B cell (primary cell): Measurements from ENCODE around the gene TELO2. TPM values are rescaled to one million over a fixed set of nuclear protein-coding genes. Genes with fewer than 3 reads are reported as not detected.
A peak's percentile ranks its signal among the peaks of the same experiment; 100 is the strongest.

Source experiments
- ATAC-seq: fragments of 200-7000 bp; cut with Tn5 transposase; one replicate; pipeline ENCODE4 v1.10.0; 2021; ENCODE audit warnings: low read depth, mild to moderate bottlenecking, moderate number of reproducible peaks, moderate library complexity
- CTCF ChIA-PET: fragments of 350-600 bp; sonication (Branson Sonifier 250); formaldehyde crosslinking; loops from one replicate; lab custom pipeline; 2021; ENCODE audit warnings: antibody characterized with exemption, inconsistent platforms; lab: Charles Lee
- POLR2A ChIA-PET: fragments of 350-600 bp; sonication (Branson Sonifier 250); formaldehyde crosslinking; loops from one replicate; lab custom pipeline; 2021; ENCODE audit warnings: antibody characterized with exemption; lab: Charles Lee
- DNase-seq: peaks from one replicate; pipeline ENCODE4 v3.0.0; 2013
- H2AFZ ChIP-seq: 2 replicates; pipeline ENCODE4 v1.6.1; 2012; ENCODE audit warnings: mild to moderate bottlenecking, low read depth, low read length; ENCODE audit not compliant: insufficient read depth, poor library complexity, severe bottlenecking
- H3K27ac ChIP-seq, 2 donors: 1 replicate in 1 of 2; 2 replicates in 1 of 2; pipeline ENCODE4 v1.5.1; 2012 to 2013; ENCODE audit warnings: low read length in 2 of 2, mild to moderate bottlenecking in 2 of 2, moderate library complexity in 1 of 2
- H3K27me3 ChIP-seq, 4 experiments: fragments of 200-600 bp in 1 of 4; sonication (generic) in 1 of 4; replicated peaks in 1 of 4; 1 replicate in 2 of 4; 2 replicates in 2 of 4; pipeline versions ENCODE4 v1.6.1 to v1.7.0; 2013 to 2016; ENCODE audit warnings: low read length in 3 of 4, mild to moderate bottlenecking in 2 of 4, mixed read lengths in 1 of 4, moderate library complexity in 1 of 4; ENCODE audit not compliant: insufficient read depth in 4 of 4, control insufficient read depth in 3 of 4; ENCODE audit errors: control extremely low read depth in 1 of 4
- H3K36me3 ChIP-seq, 2 experiments: replicated peaks in 1 of 2; 1 replicate in 1 of 2; 2 replicates in 1 of 2; pipeline versions ENCODE4 v1.6.1 to v1.7.1; 2013; ENCODE audit warnings: low read length in 1 of 2; ENCODE audit not compliant: insufficient read depth in 2 of 2, control insufficient read depth in 1 of 2; ENCODE audit errors: control extremely low read depth in 1 of 2, extremely low read depth in 1 of 2
- H3K4me1 ChIP-seq, 2 donors: fragments of 200-600 bp in 1 of 2; sonication (generic) in 1 of 2; 1 replicate in 1 of 2; 2 replicates in 1 of 2; pipeline versions ENCODE4 v1.5.1 to v1.6.1; 2013 to 2017; ENCODE audit warnings: low read length in 2 of 2; ENCODE audit not compliant: control insufficient read depth in 2 of 2, insufficient read depth in 2 of 2
- H3K4me2 ChIP-seq: replicated peaks from 2 replicates; pipeline ENCODE3; 2012; ENCODE audit warnings: mild to moderate bottlenecking, low read depth, low read length; ENCODE audit not compliant: poor library complexity, severe bottlenecking
- H3K4me3 ChIP-seq, 5 experiments: fragments of 200-600 bp in 1 of 5; sonication (generic) in 1 of 5; 1 replicate in 3 of 5; 2 replicates in 2 of 5; pipeline versions ENCODE4 v1.5.1 to v1.7.0; 2011 to 2016; ENCODE audit warnings: low read length in 4 of 5, mild to moderate bottlenecking in 4 of 5, low read depth in 2 of 5, control low read depth in 1 of 5, moderate library complexity in 1 of 5; ENCODE audit not compliant: insufficient read depth in 1 of 5; ENCODE audit errors: control extremely low read depth in 1 of 5, extremely low read depth in 1 of 5
- H3K79me2 ChIP-seq: fragments of 200-600 bp; sonication (generic); one replicate; pipeline ENCODE4 v1.6.0; 2016; ENCODE audit warnings: low read length; ENCODE audit not compliant: control insufficient read depth, insufficient read depth
- H3K9ac ChIP-seq: fragments of 200-600 bp; sonication (generic); 2 replicates; pipeline ENCODE4 v1.6.1; 2017; ENCODE audit warnings: mild to moderate bottlenecking, low read length, moderate library complexity
- H3K9me3 ChIP-seq, 3 donors: one replicate each; pipeline versions ENCODE4 v1.6.1 to v1.7.1; 2013; ENCODE audit warnings: low read length in 2 of 3; ENCODE audit not compliant: control insufficient read depth in 2 of 3, insufficient read depth in 1 of 3; ENCODE audit errors: control extremely low read depth in 1 of 3
- H4K20me1 ChIP-seq: 2 replicates; pipeline ENCODE4 v1.6.0; 2012; ENCODE audit warnings: mild to moderate bottlenecking, low read length; ENCODE audit not compliant: insufficient read depth, control insufficient read depth, poor library complexity, severe bottlenecking
- H3K27ac Mint-ChIP-seq: one replicate; pipeline ENCODE4 v1.8.0; 2021; ENCODE audit warnings: mixed read lengths
- H3K27me3 Mint-ChIP-seq: one replicate; pipeline ENCODE4 v1.8.0; 2021; ENCODE audit warnings: mixed read lengths
- H3K4me1 Mint-ChIP-seq: one replicate; pipeline ENCODE4 v1.8.0; 2021; ENCODE audit warnings: mixed read lengths
- H3K4me3 Mint-ChIP-seq: one replicate; pipeline ENCODE4 v1.8.0; 2021; ENCODE audit warnings: mixed read lengths
- H3K9me3 Mint-ChIP-seq: one replicate; pipeline ENCODE4 v1.8.0; 2022; ENCODE audit warnings: mixed read lengths; ENCODE audit not compliant: insufficient read depth
- EZH2 ChIP-seq: IDR thresholded peaks from 2 replicates; pipeline ENCODE4 v1.6.1; 2012; ENCODE audit warnings: borderline replicate concordance, low read depth, mild to moderate bottlenecking, moderate library complexity, low read length; ENCODE audit not compliant: insufficient read depth, poor library complexity, severe bottlenecking
- WGBS: methylation state at CpG from one replicate; pipeline ENCODE4 v1.1.5; 2013; ENCODE audit warnings: missing lambda C conversion rate; ENCODE audit not compliant: insufficient coverage; 5-methylcytosine and 5-hydroxymethylcytosine counted together
- intact Hi-C: fragments of 100-400 bp; cut with micrococcal nuclease; formaldehyde crosslinking; loops from one replicate; pipeline ENCODE4 v1.10.0; 2022
- polyA plus RNA-seq: library from polyadenylated mRNA; depleted of rRNA; stranded (reverse); fragments of >200 nt; gene quantifications from 2 replicates; pipeline ENCODE4 v1.2.3, GENCODE V29; 2012
- total RNA-seq, 2 donors: library from RNA; stranded (reverse); fragments of 120-200 nt in 1 of 2; gene quantifications; 1 replicate in 1 of 2; 2 replicates in 1 of 2; pipeline versions ENCODE4 v1.2.3 to v1.2.4, GENCODE V29; 2013 to 2022
- TF ChIP-seq, protein P1 (sequence below): fragments of 200-600 bp; IDR thresholded peaks from one replicate; pipeline ENCODE4 v1.8.0; 2022; ENCODE audit warnings: antibody characterized with exemption, mild to moderate bottlenecking

Gene TELO2
- total and polyA plus RNA-seq, 2 donors (not counting 1 experiment from before 2014, with no cell fraction given): 81.9 to 136 TPM

DNA sequence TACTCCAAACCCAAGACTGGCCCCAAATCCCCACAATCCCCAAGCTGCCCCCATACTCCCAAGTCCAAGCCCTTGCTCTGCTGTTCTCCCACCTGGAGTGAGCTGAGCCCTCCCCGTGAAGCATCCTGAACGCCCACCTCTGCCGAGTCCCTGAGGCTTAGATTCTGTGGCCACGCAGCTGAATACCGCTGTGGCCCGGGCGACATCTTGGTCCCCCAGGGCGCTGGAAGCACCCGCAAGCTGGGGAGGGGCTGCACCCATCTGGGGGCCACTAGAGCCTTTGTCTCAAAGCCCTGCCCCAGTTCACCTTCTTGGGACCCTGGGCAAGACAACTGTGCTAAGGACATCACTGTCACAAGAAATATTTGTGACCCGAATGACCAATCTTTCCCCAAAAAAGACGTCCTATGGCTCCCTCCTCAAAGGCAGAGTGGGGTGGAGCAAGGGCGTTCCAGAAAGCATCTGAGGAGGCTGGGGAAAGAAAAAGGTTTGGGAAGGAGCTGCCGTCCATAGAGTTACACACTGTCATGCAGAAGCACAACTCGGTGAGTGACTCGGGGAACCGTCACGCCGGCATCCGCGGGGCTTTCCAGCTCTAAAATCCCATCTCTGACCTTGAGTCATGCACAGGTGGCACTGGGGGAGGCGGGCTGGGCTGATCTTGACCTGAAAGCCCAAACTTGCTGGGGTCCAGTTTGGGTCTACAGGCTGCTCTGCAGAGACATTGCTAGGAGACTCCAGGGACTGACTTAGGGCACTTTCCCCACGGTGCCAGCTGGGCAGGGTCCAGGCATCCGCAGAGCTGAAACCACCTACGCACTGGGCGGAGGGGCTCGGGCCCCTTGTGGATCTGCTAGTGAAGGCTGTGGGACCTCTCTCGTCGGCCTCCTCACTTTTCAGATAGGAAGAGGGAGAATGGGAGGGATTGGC, 11.0 kb upstream of the TELO2 start:
- H3K4me3 Mint-ChIP-seq: peak overlapping the region; percentile 4
- Histone ChIP-seq H3K36me3 (no peaks in the 10 kb centered on the region), H3K9ac (no peak overlapping the region), H3K9me3 (peaks cover 0 to 27% (median 0%) of the 10 kb centered on the region in 3 donors), H3K27ac (peak overlapping the region; percentile 41 to 95), H3K4me2 (peak overlapping the region; percentile 53), H3K4me1 (peaks cover 24 to 37% of the 10 kb centered on the region in 2 donors), H3K79me2 (peaks cover 11% of the 10 kb centered on the region), H3K4me3 (no peak overlapping the region), H2AFZ (no peak overlapping the region), H4K20me1 (no peaks in the 10 kb centered on the region), H3K27me3 (no peaks in the 10 kb centered on the region)
- TF ChIP-seq, protein P1, sequence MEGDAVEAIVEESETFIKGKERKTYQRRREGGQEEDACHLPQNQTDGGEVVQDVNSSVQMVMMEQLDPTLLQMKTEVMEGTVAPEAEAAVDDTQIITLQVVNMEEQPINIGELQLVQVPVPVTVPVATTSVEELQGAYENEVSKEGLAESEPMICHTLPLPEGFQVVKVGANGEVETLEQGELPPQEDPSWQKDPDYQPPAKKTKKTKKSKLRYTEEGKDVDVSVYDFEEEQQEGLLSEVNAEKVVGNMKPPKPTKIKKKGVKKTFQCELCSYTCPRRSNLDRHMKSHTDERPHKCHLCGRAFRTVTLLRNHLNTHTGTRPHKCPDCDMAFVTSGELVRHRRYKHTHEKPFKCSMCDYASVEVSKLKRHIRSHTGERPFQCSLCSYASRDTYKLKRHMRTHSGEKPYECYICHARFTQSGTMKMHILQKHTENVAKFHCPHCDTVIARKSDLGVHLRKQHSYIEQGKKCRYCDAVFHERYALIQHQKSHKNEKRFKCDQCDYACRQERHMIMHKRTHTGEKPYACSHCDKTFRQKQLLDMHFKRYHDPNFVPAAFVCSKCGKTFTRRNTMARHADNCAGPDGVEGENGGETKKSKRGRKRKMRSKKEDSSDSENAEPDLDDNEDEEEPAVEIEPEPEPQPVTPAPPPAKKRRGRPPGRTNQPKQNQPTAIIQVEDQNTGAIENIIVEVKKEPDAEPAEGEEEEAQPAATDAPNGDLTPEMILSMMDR: no peak
- no peak for TF ChIP-seq EZH2
- POLR2A ChIA-PET: interaction anchor here (1.8 kb wide), 1 partner anchor 23 kb away, joined by 12 read pairs; no protein-coding TSS in a partner anchor
- H3K4me1 Mint-ChIP-seq: peaks cover 35% of the 10 kb centered on the region
- no peaks in the 10 kb centered on the region for H3K9me3 Mint-ChIP-seq
- no peak for DNase-seq
- peak overlapping the region; percentile 48 for H3K27ac Mint-ChIP-seq
- CTCF ChIA-PET: interaction anchor here (0.8 to 2.6 kb wide), 2 partner anchors 11 kb away, joined by 3 to 9 read pairs; partner anchors contain the start of gene TELO2
- 96% methylated on average over 20 of the region's 28 CpGs for WGBS
- intact Hi-C loops: loop anchor here (2.0 kb wide), 1 partner anchor 61 kb away; the partner anchor contains the start of gene UQCC4
- ATAC-seq: no peak
- no peaks in the 10 kb centered on the region for H3K27me3 Mint-ChIP-seq
